Suprapubic skin (tissue), 4 donors: ENCODE measurements around the gene IMMP2L.

Source experiments
- CTCF ChIP-seq, 2 donors: fragments of 200-600 bp in 1 of 2; fragments of 450-650 bp in 1 of 2; sonication (generic) in 1 of 2; IDR thresholded peaks; one replicate each; pipeline ENCODE4 v1.5.1; 2016 to 2019; ENCODE audit warnings: antibody characterized with exemption in 2 of 2, mild to moderate bottlenecking in 1 of 2, moderate library complexity in 1 of 2
- EP300 ChIP-seq: sonication (generic); formaldehyde crosslinking; IDR thresholded peaks from one replicate; pipeline ENCODE4 v1.6.1; 2017; ENCODE audit warnings: antibody characterized with exemption
- POLR2A ChIP-seq, 2 donors: fragments of 450-650 bp; IDR thresholded peaks; one replicate each; pipeline ENCODE4 v1.6.1; 2017; ENCODE audit warnings: antibody characterized with exemption in 2 of 2, mild to moderate bottlenecking in 2 of 2, moderate library complexity in 2 of 2
- POLR2AphosphoS5 ChIP-seq, 3 donors: sonication (generic); formaldehyde crosslinking; IDR thresholded peaks; one replicate each; pipeline ENCODE4 v1.6.1; 2017; ENCODE audit warnings: antibody characterized with exemption in 3 of 3

- no peak for TF ChIP-seq POLR2A (IDR thresholded peaks at IDR 0.05)
- TF ChIP-seq CTCF (IDR thresholded peaks at IDR 0.05) = no peak
- TF ChIP-seq EP300 = no peak
- no peak for TF ChIP-seq POLR2AphosphoS5 (IDR thresholded peaks at IDR 0.05)
Observed at GRCh38 chr7:110750931-110751605, 811.2 kb downstream of the IMMP2L start.
